GM12878 (cell line): ENCODE measurements around the gene PYGM. TPM values are rescaled to one million over a fixed set of nuclear protein-coding genes. Genes with fewer than 3 reads are reported as not detected.

Source experiments
- ATAC-seq: fragments of 200-7000 bp; cut with Tn5 transposase; 3 replicates; pipeline ENCODE4 v1.9.1; 2020; ENCODE audit warnings: mild to moderate bottlenecking, moderate library complexity
- BruUV-seq: library from RNA; stranded (reverse); fragments of 400-500 nt; replicated peaks from 2 replicates; lab custom pipeline; 2021; lab: Mats Ljungman, UMichigan
- CTCF ChIA-PET: fragments of 300-600 bp; sonication (Branson Sonifier 250); formaldehyde crosslinking; extraction: SDS; loops from one replicate; lab custom pipeline; 2021; ENCODE audit warnings: inconsistent platforms; lab: Yijun Ruan, JAX
- POLR2A ChIA-PET: fragments of 350-600 bp; formaldehyde crosslinking; extraction: SDS; loops from one replicate; lab custom pipeline; 2021; ENCODE audit warnings: inconsistent platforms; lab: Charles Lee
- RAD21 ChIA-PET: fragments of 300-600 bp; sonication (Branson Sonifier 250); formaldehyde crosslinking; loops from one replicate; lab custom pipeline; 2023; ENCODE audit warnings: antibody characterized with exemption; ENCODE audit not compliant: unreplicated experiment; lab: Charles Lee
- SMC1A ChIA-PET: fragments of 300-600 bp; sonication (Branson Sonifier 250); formaldehyde crosslinking; loops from one replicate; lab custom pipeline; 2023; ENCODE audit not compliant: unreplicated experiment, uncharacterized antibody; lab: Charles Lee
- DNase-seq: peaks from one replicate; pipeline ENCODE4 v3.0.0-alpha.2; 2011; ENCODE audit warnings: low read depth, low spot score
- FAIRE-seq: peaks from 3 replicates; lab custom pipeline; 2011; peaks lifted over from hg19 to GRCh38; lab: Jason Lieb, UNC
- H2AFZ ChIP-seq: 2 replicates; pipeline ENCODE4 v1.6.0; 2011; ENCODE audit warnings: low read depth, low read length, control low read depth; ENCODE audit not compliant: control insufficient read depth
- H3K27ac ChIP-seq: 2 replicates; pipeline ENCODE4 v1.5.1; 2011; ENCODE audit warnings: control low read depth; ENCODE audit not compliant: control insufficient read depth, insufficient read depth
- H3K27me3 ChIP-seq, 2 experiments: replicated peaks in 1 of 2; 2 replicates each; pipeline versions ENCODE4 v1.6.0 to v1.6.1; 2011; ENCODE audit warnings: low read length in 1 of 2; ENCODE audit not compliant: control insufficient read depth in 2 of 2, insufficient read depth in 2 of 2
- H3K36me3 ChIP-seq, 2 experiments: 2 replicates each; pipeline ENCODE4 v1.5.1; 2011; ENCODE audit warnings: low read length in 1 of 2; ENCODE audit not compliant: control insufficient read depth in 2 of 2, insufficient read depth in 2 of 2
- H3K4me1 ChIP-seq: 2 replicates; pipeline ENCODE4 v1.6.1; 2011; ENCODE audit warnings: mild to moderate bottlenecking, low read length, moderate library complexity, mixed read lengths; ENCODE audit not compliant: control insufficient read depth, insufficient read depth
- H3K4me2 ChIP-seq: 2 replicates; pipeline ENCODE4 v1.6.0; 2011; ENCODE audit warnings: control low read depth; ENCODE audit not compliant: control insufficient read depth, insufficient read depth
- H3K4me3 ChIP-seq: fragments of 200-600 bp; sonication (generic); 2 replicates; pipeline ENCODE4 v1.5.1; 2016
- H3K79me2 ChIP-seq: 2 replicates; pipeline ENCODE4 v1.6.0; 2011; ENCODE audit warnings: low read length; ENCODE audit not compliant: control insufficient read depth, insufficient read depth
- H3K9ac ChIP-seq: 2 replicates; pipeline ENCODE4 v1.8.0; 2011; ENCODE audit warnings: low read length, control low read depth, mixed read lengths; ENCODE audit not compliant: control insufficient read depth, insufficient read depth
- H3K9me3 ChIP-seq: replicated peaks from 3 replicates; pipeline ENCODE4 v1.5.1; 2011; ENCODE audit warnings: mild to moderate bottlenecking, low read length; ENCODE audit not compliant: control insufficient read depth, insufficient read depth
- H4K20me1 ChIP-seq: 2 replicates; pipeline ENCODE4 v1.6.0; 2011; ENCODE audit not compliant: control insufficient read depth, insufficient read depth
- ASH2L ChIP-seq: fragments of 300-600, 200-600 bp; sonication (generic); IDR thresholded peaks from 2 replicates; pipeline ENCODE4 v1.6.1; 2017; ENCODE audit warnings: low read depth, mild to moderate bottlenecking, borderline replicate concordance
- BHLHE40 ChIP-seq, 2 experiments: fragments of 450-650 bp in 1 of 2; IDR thresholded peaks; 2 replicates each; pipeline ENCODE4 v1.6.1; 2011 to 2017; ENCODE audit warnings: low read depth in 2 of 2, borderline replicate concordance in 1 of 2, improper control_type of control experiment in 1 of 2, low read length in 1 of 2, mild to moderate bottlenecking in 1 of 2
- BMI1 ChIP-seq: fragments of 450-650 bp; IDR thresholded peaks from 2 replicates; pipeline ENCODE4 v1.6.1; 2016; ENCODE audit warnings: mild to moderate bottlenecking, moderate library complexity, borderline replicate concordance
- BRCA1 ChIP-seq: IDR thresholded peaks from 2 replicates; pipeline ENCODE4 v1.6.1; 2011; ENCODE audit warnings: low read depth, low read length, improper control_type of control experiment
- CHD4 ChIP-seq: fragments of 200-600 bp; sonication (generic); IDR thresholded peaks from 2 replicates; pipeline ENCODE4 v1.6.1; 2016; ENCODE audit warnings: mild to moderate bottlenecking
- ELK1 ChIP-seq: IDR thresholded peaks from 2 replicates; pipeline ENCODE4 v1.6.1; 2012; ENCODE audit warnings: low read depth, low read length, improper control_type of control experiment
- IKZF2 ChIP-seq, 2 experiments: fragments of 450-650 bp; IDR thresholded peaks; 2 replicates each; pipeline ENCODE4 v1.6.1; 2017; ENCODE audit warnings: mild to moderate bottlenecking in 2 of 2, moderate library complexity in 2 of 2
- MTA2 ChIP-seq: fragments of 450-650 bp; IDR thresholded peaks from 2 replicates; pipeline ENCODE4 v1.6.1; 2016; ENCODE audit warnings: low read depth, mild to moderate bottlenecking, moderate library complexity
- MYC ChIP-seq: IDR thresholded peaks from 2 replicates; pipeline ENCODE4 v1.6.1; 2011; ENCODE audit warnings: mild to moderate bottlenecking, low read length, moderate library complexity, inconsistent platforms; ENCODE audit not compliant: insufficient read depth, insufficient replicate concordance, insufficient read length, severe bottlenecking
- NR2C1 ChIP-seq: fragments of 450-650 bp; IDR thresholded peaks from 2 replicates; pipeline ENCODE4 v1.6.1; 2017; ENCODE audit warnings: antibody characterized with exemption, mild to moderate bottlenecking, moderate library complexity
- PAX5 ChIP-seq: IDR thresholded peaks from 2 replicates; pipeline ENCODE4 v1.6.1; 2011; ENCODE audit warnings: low read depth, low read length, borderline replicate concordance
- SMAD5 ChIP-seq: IDR thresholded peaks from 2 replicates; pipeline ENCODE4 v1.6.1; 2016; ENCODE audit warnings: antibody characterized with exemption, low read depth
- TAF1 ChIP-seq: IDR thresholded peaks from 2 replicates; pipeline ENCODE4 v1.6.1; 2011; ENCODE audit warnings: mild to moderate bottlenecking, low read depth, low read length, borderline replicate concordance
- ZBTB40 ChIP-seq: fragments of 450-650 bp; IDR thresholded peaks from 2 replicates; pipeline ENCODE4 v1.6.1; 2016; ENCODE audit warnings: mild to moderate bottlenecking, moderate library complexity, borderline replicate concordance
- WGBS: methylation state at CpG from one replicate; pipeline ENCODE4 v1.1.6; 2016; ENCODE audit warnings: low lambda C conversion rate; ENCODE audit not compliant: insufficient replicate concordance, insufficient coverage; ENCODE audit errors: missing lambda C conversion rate; 5-methylcytosine and 5-hydroxymethylcytosine counted together
- in situ Hi-C: fragments of 300-500 bp; cut with MboI; formaldehyde crosslinking; loops from 9 replicates; pipeline ENCODE4 v1.14.3; 2018; ENCODE audit warnings: mixed read lengths
- intact Hi-C: fragments of 100-400 bp; cut with micrococcal nuclease; formaldehyde crosslinking; loops from one replicate; pipeline ENCODE4 v1.14.2; 2022; ENCODE audit not compliant: unreplicated experiment
- polyA plus RNA-seq, 11 experiments: library from polyadenylated mRNA; depleted of rRNA in 4 of 11; unstranded in 6 of 11; stranded (reverse) in 5 of 11; fragments of >200 nt; fragmentation: Nextera tagmentation in 4 of 11; fragmentation: Illumina TruSeq in 1 of 11; extraction: Ambion mirVana in 4 of 11; extraction: Trizol in 1 of 11; gene quantifications; 1 replicate in 1 of 11; 2 replicates in 10 of 11; pipeline versions ENCODE4 v1.2.1 to v1.2.3, GENCODE V29; 2011 to 2016; ENCODE audit warnings: inconsistent platforms in 2 of 11, missing spikeins in 2 of 11, low read depth in 1 of 11
- total RNA-seq, 4 experiments: library from RNA; depleted of rRNA in 3 of 4; stranded (reverse); fragments of >200 nt in 3 of 4; fragmentation: Illumina TruSeq in 1 of 4; extraction: Trizol in 1 of 4; gene quantifications; 2 replicates each; pipeline versions ENCODE4 v1.2.1 to v1.2.3, GENCODE V29; 2013 to 2021

The PYGM gene
- total and polyA plus RNA-seq, 10 of the 15 experiments (the other 5 are each of a cell fraction or from before 2014, with no cell fraction given): 0.04 to 3.7 (median 0.27) TPM; not detected in 1

GRCh38 chr11:64799623-64800302 lies 40.0 kb upstream of the PYGM start:
- ChIA-PET SMC1A (interaction anchor here (0.8 to 2.6 kb wide), 8 partner anchors 13 to 266 kb away, joined by 3 to 9 read pairs (median 4); partner anchors contain the start of gene SF1), POLR2A (interaction anchor here (0.5 to 5.4 kb wide), 6 partner anchors 16 to 442 kb away, joined by 3 to 33 read pairs (median 3); partner anchors contain the start of gene SF1), CTCF (interaction anchor here (0.6 to 5.8 kb wide), 12 partner anchors 11 to 227 kb away, joined by 3 to 41 read pairs (median 3); partner anchors contain the start of genes CDC42BPG, MEN1, RASGRP2 and SF1), RAD21 (interaction anchor here (0.6 to 2.0 kb wide), 5 partner anchors 11 to 75 kb away, joined by 3 to 10 read pairs (median 4); partner anchors contain the start of gene SF1)
- Histone ChIP-seq H4K20me1 (no peaks in the 10 kb centered on the region), H3K4me2 (peak overlapping the region; percentile 87), H3K9me3 (no peaks in the 10 kb centered on the region), H3K9ac (peak overlapping the region; percentile 48; the same call in 1 of the 2 replicates), H2AFZ (peak overlapping the region; percentile 7; the same call in 1 of the 2 replicates), H3K36me3 (peaks cover 6 to 16% of the 10 kb centered on the region in 2 experiments; a peak in 3 of 4 replicates), H3K27me3 (no peaks in the 10 kb centered on the region), H3K4me1 (peaks cover 37% of the 10 kb centered on the region), H3K27ac (peak overlapping the region; percentile 57), H3K79me2 (peaks cover 30% of the 10 kb centered on the region), H3K4me3 (peak overlapping the region; percentile 35; the same call in 1 of the 2 replicates)
- intact Hi-C loops: no loop called here
- 8% methylated on average over 13 of the region's 14 CpGs for WGBS
- no peak for DNase-seq
- FAIRE-seq: peak; percentile 80
- peak; percentile 65 for ATAC-seq
- in situ Hi-C loops: no loop called here
- BruUV-seq: no TSS peak
- no peak for TF ChIP-seq CHD4
- TF ChIP-seq NR2C1: no peak
- TF ChIP-seq PAX5: 0 out of 2 replicates have a peak, but pooled peaks have one; percentile 9
- TF ChIP-seq ELK1: no peak
- no peak for TF ChIP-seq BMI1
- no peak for TF ChIP-seq SMAD5
- TF ChIP-seq ZBTB40: no peak
- peak; percentile 72 to 77; a peak in 3 of 4 replicates for TF ChIP-seq BHLHE40 (IDR thresholded peaks at IDR 0.05; ENCODE audit: borderline replicate concordance in 1 of 2, low read depth in 2 of 2, low read length in 1 of 2)
- TF ChIP-seq IKZF2 (IDR thresholded peaks at IDR 0.05): peak in 1 of 2 experiments; percentile 22; a peak in 1 of 4 replicates
- TF ChIP-seq ASH2L: no peak
- TF ChIP-seq MYC: no peak
- TF ChIP-seq TAF1: no peak
- TF ChIP-seq BRCA1: no peak
- no peak for TF ChIP-seq MTA2
